GM12878 (cell line): Measurements from ENCODE around the gene CFDP1. TPM values are rescaled to one million over a fixed set of nuclear protein-coding genes. Genes with fewer than 3 reads are reported as not detected.

ENCODE experiments used
- CREM ChIP-seq: IDR thresholded peaks from 2 replicates; pipeline ENCODE4 v1.6.1; 2014; ENCODE audit warnings: antibody characterized with exemption, low read depth
- CUX1 ChIP-seq: IDR thresholded peaks from 2 replicates; pipeline ENCODE4 v1.6.1; 2012; ENCODE audit warnings: improper control_type of control experiment, low read depth, low read length; ENCODE audit not compliant: insufficient replicate concordance
- EP300 ChIP-seq, 2 experiments: fragments of 150-350 bp in 1 of 2; IDR thresholded peaks; 2 replicates each; pipeline ENCODE4 v1.6.1; 2011 to 2012; ENCODE audit warnings: low read depth in 2 of 2, low read length in 2 of 2, borderline replicate concordance in 1 of 2, improper control_type of control experiment in 1 of 2, inconsistent platforms in 1 of 2; ENCODE audit not compliant: control insufficient read depth in 1 of 2
- MYB ChIP-seq: fragments of 150-350 bp; IDR thresholded peaks from 2 replicates; pipeline ENCODE4 v1.6.1; 2014; ENCODE audit warnings: mild to moderate bottlenecking, low read depth, low read length, borderline replicate concordance
- POLR2A ChIP-seq: IDR thresholded peaks from 2 replicates; pipeline ENCODE4 v1.6.1; 2011; ENCODE audit warnings: low read depth, mild to moderate bottlenecking, low read length
- POU2F2 ChIP-seq: IDR thresholded peaks from 3 replicates; pipeline ENCODE4 v1.6.1; 2011; ENCODE audit warnings: low read depth, mild to moderate bottlenecking, low read length, borderline replicate concordance
- SKIL ChIP-seq: fragments of 450-650 bp; IDR thresholded peaks from 2 replicates; pipeline ENCODE4 v1.6.1; 2017; ENCODE audit warnings: mild to moderate bottlenecking, low read depth, inconsistent platforms; ENCODE audit not compliant: poor library complexity, severe bottlenecking
- STAT1 ChIP-seq: fragments of 450-650 bp; conservative IDR thresholded peaks from 2 replicates; pipeline ENCODE4 v1.6.1; 2014; ENCODE audit warnings: antibody characterized with exemption, mild to moderate bottlenecking
- TARDBP ChIP-seq: IDR thresholded peaks from 2 replicates; pipeline ENCODE4 v1.6.1; 2016; ENCODE audit warnings: borderline replicate concordance
- TBL1XR1 ChIP-seq: IDR thresholded peaks from 2 replicates; pipeline ENCODE4 v1.6.1; 2012; ENCODE audit warnings: low read depth, low read length, improper control_type of control experiment
- polyA plus RNA-seq, 11 experiments: library from polyadenylated mRNA; depleted of rRNA in 4 of 11; unstranded in 6 of 11; stranded (reverse) in 5 of 11; fragments of >200 nt; fragmentation: Nextera tagmentation in 4 of 11; fragmentation: Illumina TruSeq in 1 of 11; extraction: Ambion mirVana in 4 of 11; extraction: Trizol in 1 of 11; gene quantifications; 1 replicate in 1 of 11; 2 replicates in 10 of 11; pipeline versions ENCODE4 v1.2.1 to v1.2.3, GENCODE V29; 2011 to 2016; ENCODE audit warnings: inconsistent platforms in 2 of 11, missing spikeins in 2 of 11, low read depth in 1 of 11
- total RNA-seq, 4 experiments: library from RNA; depleted of rRNA in 3 of 4; stranded (reverse); fragments of >200 nt in 3 of 4; fragmentation: Illumina TruSeq in 1 of 4; extraction: Trizol in 1 of 4; gene quantifications; 2 replicates each; pipeline versions ENCODE4 v1.2.1 to v1.2.3, GENCODE V29; 2013 to 2021
- TF ChIP-seq, protein P1 (sequence below): fragments of 450-650 bp; IDR thresholded peaks from 2 replicates; pipeline ENCODE4 v1.6.1; 2018; ENCODE audit warnings: mild to moderate bottlenecking, low read depth, moderate library complexity; ENCODE audit not compliant: partially characterized antibody
- TF ChIP-seq, protein P2 (sequence below): fragments of 450-650 bp; IDR thresholded peaks from 2 replicates; pipeline ENCODE4 v1.6.1; 2017; ENCODE audit warnings: mild to moderate bottlenecking
- TF ChIP-seq, protein P3 (sequence below): fragments of 450-650 bp; IDR thresholded peaks from 2 replicates; pipeline ENCODE4 v1.6.1; 2018; ENCODE audit warnings: borderline replicate concordance, mild to moderate bottlenecking; ENCODE audit not compliant: partially characterized antibody

Gene CFDP1
- total and polyA plus RNA-seq, 10 of the 15 experiments (the other 5 are each of a cell fraction or from before 2014, with no cell fraction given): 22.3 to 64.8 (median 36.7) TPM

DNA sequence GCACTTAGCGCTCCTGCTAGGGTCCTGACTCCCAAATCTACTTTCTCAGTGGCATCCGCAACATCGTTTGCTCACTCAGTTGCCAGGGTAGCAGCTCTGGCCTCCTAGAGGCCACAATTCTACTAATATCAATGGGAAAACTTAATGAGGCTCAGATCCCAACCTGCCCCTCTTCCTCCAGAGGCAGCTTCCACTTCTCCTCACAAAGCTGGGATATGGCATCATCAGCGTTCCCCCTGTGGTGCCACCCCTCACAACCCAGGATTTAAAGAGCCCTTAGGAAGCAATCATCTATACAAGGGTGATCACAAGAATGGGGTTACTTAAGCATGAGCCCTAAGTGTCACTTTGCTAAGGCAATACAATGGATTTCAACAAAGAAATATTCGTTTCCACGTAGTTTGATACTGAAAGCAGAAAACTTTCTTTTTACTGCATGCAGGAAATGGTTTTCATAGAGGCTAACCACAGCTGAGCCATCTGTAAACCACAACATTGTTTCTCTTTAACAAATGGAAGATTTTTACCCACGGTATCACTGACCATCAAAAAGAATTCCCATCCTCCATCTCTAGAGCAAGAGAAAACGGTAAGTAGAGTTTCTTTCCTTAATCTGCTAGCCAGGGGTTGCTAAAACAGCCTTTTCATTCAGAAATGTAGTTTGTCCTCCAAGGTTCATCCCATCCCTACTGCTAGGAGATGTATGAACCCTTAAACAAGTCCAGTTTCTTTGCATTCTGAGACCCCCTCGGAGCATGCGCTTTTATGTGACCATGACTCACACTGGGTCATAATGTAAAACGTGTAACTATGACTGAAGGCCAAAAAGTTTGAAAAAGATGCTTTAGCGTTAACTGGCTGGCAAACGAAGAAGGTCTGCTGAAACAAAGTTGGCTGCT lies 113.5 kb downstream of the CFDP1 start (continued):
- TF ChIP-seq POU2F2 (no peak), POLR2A (no peak), EP300 (IDR thresholded peaks at IDR 0.05; ENCODE audit: borderline replicate concordance in 1 of 2, control insufficient read depth in 1 of 2, low read depth in 2 of 2, low read length in 2 of 2) (peak; percentile 67 to 86; a peak in 3 of 4 replicates), STAT1 (no peak), MYB (no peak), CREM (peak; percentile 74), CUX1 (peak; percentile 94), TARDBP (no peak), TBL1XR1 (peak; percentile 91), SKIL (peak; percentile 39)
- TF ChIP-seq, protein P1, sequence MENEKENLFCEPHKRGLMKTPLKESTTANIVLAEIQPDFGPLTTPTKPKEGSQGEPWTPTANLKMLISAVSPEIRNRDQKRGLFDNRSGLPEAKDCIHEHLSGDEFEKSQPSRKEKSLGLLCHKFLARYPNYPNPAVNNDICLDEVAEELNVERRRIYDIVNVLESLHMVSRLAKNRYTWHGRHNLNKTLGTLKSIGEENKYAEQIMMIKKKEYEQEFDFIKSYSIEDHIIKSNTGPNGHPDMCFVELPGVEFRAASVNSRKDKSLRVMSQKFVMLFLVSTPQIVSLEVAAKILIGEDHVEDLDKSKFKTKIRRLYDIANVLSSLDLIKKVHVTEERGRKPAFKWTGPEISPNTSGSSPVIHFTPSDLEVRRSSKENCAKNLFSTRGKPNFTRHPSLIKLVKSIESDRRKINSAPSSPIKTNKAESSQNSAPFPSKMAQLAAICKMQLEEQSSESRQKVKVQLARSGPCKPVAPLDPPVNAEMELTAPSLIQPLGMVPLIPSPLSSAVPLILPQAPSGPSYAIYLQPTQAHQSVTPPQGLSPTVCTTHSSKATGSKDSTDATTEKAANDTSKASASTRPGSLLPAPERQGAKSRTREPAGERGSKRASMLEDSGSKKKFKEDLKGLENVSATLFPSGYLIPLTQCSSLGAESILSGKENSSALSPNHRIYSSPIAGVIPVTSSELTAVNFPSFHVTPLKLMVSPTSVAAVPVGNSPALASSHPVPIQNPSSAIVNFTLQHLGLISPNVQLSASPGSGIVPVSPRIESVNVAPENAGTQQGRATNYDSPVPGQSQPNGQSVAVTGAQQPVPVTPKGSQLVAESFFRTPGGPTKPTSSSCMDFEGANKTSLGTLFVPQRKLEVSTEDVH: no peak
- TF ChIP-seq, protein P2, sequence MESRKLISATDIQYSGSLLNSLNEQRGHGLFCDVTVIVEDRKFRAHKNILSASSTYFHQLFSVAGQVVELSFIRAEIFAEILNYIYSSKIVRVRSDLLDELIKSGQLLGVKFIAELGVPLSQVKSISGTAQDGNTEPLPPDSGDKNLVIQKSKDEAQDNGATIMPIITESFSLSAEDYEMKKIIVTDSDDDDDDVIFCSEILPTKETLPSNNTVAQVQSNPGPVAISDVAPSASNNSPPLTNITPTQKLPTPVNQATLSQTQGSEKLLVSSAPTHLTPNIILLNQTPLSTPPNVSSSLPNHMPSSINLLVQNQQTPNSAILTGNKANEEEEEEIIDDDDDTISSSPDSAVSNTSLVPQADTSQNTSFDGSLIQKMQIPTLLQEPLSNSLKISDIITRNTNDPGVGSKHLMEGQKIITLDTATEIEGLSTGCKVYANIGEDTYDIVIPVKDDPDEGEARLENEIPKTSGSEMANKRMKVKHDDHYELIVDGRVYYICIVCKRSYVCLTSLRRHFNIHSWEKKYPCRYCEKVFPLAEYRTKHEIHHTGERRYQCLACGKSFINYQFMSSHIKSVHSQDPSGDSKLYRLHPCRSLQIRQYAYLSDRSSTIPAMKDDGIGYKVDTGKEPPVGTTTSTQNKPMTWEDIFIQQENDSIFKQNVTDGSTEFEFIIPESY: no peak
- TF ChIP-seq, protein P3, sequence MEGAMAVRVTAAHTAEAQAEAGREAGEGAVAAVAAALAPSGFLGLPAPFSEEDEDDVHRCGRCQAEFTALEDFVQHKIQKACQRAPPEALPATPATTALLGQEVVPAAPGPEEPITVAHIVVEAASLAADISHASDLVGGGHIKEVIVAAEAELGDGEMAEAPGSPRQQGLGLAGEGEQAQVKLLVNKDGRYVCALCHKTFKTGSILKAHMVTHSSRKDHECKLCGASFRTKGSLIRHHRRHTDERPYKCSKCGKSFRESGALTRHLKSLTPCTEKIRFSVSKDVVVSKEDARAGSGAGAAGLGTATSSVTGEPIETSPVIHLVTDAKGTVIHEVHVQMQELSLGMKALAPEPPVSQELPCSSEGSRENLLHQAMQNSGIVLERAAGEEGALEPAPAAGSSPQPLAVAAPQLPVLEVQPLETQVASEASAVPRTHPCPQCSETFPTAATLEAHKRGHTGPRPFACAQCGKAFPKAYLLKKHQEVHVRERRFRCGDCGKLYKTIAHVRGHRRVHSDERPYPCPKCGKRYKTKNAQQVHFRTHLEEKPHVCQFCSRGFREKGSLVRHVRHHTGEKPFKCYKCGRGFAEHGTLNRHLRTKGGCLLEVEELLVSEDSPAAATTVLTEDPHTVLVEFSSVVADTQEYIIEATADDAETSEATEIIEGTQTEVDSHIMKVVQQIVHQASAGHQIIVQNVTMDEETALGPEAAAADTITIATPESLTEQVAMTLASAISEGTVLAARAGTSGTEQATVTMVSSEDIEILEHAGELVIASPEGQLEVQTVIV: no peak
